RCC 7860 (cell line): ENCODE data around the gene PPFIA4.

Experiments used
- DNase-seq: peaks from one replicate; pipeline ENCODE4 v3.0.0-alpha.2; 2015; ENCODE audit warnings: low spot score
- FAIRE-seq: peaks from 2 replicates; lab custom pipeline; 2012; peaks lifted over from hg19 to GRCh38; lab: Jason Lieb, UNC

Gene PPFIA4

GRCh38 chr1:203081465-203082230 lies 55.4 kb downstream of the PPFIA4 start:
- DNase-seq (no peak), FAIRE-seq (no peak)

DNA sequence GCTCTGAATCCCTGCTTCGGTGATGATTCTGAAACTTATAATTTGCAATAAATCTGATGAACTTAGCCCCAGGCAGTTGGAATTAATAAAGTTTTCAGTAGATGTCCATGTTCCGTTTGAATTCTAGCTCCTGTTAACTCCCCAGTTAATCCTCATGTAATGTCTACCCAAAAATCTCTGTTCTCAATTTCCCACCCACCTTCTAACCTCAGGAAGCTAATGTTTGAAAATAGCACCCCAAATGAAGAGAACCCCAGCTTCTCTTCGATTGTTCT lies 55.9 kb downstream of the PPFIA4 start:
- DNase-seq (no peak), FAIRE-seq (no peak)

DNA sequence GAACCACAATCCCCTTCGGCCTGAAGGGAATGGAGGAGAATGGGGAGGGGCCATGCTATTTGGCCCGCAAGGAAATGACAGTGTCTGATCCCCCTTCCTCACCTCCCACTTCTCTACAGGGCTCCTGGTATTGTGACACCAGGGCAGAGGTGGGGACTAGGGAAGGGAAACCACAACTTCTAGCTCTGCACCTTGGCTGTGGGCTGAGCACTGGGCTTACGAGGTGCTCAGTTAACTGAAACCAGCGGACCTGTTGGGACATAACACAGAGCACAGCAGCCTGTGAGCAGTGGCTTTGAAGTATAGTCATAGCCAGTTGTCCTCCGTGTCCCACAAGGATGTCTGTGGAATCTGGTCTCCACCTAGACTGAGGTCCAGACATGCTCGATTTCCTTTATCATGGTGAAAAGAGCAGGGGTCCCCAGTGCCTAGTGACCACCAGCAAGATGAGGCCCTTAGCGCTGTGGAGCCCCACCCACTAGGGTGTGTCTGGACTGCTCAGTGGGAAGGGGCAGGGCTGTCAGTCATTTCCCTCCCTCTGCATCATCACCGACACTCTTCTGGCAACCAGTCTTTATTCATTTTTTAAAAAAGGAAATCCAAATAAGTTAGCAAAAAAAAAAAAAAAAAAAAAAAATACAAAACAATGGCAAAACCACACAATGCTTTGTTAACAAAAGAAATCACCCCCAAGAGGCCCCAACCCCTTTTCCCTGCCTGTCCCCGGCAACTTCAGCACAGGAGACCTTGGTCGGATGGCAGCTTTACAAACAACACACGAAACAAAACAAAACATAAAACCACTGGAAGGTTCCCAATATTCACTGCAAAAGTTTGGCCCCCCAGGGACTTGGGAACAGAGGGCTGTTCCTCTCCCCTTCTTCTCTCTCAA lies 56.5 kb downstream of the PPFIA4 start:
- FAIRE-seq (no peak), DNase-seq (no peak)

DNA sequence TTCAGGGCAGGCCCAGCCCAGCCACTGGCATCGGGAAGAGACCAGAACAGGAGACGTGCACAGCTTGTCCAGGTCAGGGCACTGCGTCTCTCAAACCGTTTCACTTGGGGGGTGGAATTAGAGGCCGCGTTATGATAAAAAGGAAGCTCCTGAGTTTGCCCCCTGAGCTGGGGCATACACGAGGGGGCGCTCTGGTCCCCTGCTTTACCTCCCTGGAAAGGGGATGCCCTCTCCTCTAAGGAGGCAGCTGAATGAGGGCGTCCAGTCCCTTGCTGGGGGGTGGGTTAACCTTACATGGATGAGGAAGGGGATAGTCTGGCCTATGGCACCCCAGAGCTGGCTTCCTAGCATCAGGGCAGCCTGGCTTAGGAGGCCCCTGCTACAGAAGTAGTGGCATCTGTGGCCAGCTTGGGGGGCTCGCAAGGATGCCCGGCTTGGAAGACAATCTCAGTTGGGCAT lies 57.2 kb downstream of the PPFIA4 start:
- FAIRE-seq (no peak), DNase-seq (no peak)

DNA sequence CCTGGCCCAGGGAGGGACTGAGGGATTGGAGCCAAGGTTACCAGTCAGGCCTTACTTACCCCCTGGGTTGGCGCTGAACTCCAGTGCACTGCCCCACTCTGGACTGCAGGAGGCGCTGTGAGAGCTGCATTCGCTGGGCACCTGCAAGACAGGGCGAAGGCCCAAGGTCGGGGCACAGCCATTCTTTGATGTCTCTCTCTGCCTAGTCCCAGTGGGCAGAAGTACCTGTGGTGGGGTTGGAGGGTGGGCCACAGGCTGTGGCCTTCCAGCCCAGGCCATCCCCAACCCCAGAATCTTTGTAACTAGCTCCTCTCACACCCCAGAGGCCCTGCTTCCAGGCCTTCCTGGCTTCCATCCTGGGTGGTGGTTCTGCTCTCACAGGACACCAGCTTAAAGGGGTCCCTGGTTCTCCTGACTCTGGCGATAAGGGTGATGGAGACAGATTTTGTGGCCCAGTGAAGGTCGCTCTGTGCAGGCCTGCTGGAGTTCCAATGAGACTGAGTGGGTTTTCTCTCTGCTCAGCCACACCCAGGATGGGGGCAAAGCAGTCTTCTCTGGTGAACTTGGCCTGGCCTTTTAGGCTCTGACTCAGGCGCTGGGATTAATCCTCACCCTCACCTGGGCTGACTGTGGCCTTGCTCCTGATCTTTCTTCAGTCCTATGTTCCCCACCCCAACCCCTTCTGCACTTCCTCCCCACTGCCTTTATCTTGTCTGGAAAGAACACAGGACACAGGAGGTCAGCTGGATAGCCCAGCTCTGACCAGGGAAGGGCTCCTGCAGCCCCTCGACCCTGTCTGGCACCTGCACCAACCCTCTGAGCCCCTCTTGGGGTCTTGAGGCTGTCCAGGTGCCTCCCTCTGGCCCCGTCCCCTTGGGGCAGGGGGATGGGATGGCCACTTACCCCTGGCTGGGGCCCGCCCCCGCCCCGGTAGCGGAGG lies 58.6 kb downstream of the PPFIA4 start:
- DNase-seq (no peak), FAIRE-seq (no peak)

- DNase-seq (no peak), FAIRE-seq (no peak)
Measured at GRCh38 chr1:203085528-203086406, 59.5 kb downstream of the PPFIA4 start, which contains the start of gene MYOG. TSS of gene MYOG (minus strand) at chr1:203086012. CDS start at chr1:203085961, 51 bp downstream.

DNA sequence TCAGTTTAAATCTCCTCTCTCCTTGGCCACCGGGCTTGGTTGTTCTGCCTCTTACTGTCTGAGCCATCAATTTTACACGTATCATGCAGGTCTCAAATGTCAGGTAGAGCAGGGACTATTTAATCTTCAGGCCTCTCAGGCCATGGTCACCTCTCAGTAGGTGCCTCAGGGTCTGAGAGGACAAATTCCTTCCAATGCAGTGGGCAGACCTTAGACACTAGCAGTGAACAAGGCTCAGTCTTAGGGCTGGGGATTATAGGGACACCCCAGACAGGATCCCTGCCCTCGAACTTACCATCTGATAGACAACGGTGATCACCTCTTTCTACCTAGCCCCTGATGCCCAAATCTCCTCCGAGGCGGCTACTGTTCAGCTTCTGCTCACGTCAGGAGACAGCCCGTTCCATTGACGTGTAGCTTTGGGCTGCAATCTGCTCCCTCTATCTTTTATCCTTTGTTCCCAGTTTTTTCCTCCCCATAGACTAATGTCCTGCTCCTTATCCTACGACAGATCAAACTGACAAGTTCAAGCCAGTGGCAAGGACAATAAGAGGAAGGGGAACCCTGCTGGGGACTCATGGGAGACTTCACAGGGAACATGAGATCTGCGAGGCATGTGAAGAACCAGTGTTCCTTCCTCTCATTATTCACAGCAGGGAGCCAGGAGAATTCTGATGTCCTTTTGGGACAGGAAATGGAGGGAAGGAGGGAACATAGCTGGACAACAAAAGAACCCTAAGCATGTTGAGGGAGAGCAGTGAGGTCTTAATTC lies 60.9 kb downstream of the PPFIA4 start:
- DNase-seq (no peak), FAIRE-seq (no peak)

- FAIRE-seq = no peak
- DNase-seq = no peak
Measured at GRCh38 chr1:203088441-203088840, 62.1 kb downstream of the PPFIA4 start.

- FAIRE-seq = no peak
Measured at GRCh38 chr1:203089001-203089650, 62.8 kb downstream of the PPFIA4 start.

GRCh38 chr1:203089651-203090045 lies 63.4 kb downstream of the PPFIA4 start:
- DNase-seq (no peak), FAIRE-seq (no peak)

More at GRCh38 chr1:203089001-203089650, 62.8 kb downstream of the PPFIA4 start:
- DNase-seq = no peak

DNA sequence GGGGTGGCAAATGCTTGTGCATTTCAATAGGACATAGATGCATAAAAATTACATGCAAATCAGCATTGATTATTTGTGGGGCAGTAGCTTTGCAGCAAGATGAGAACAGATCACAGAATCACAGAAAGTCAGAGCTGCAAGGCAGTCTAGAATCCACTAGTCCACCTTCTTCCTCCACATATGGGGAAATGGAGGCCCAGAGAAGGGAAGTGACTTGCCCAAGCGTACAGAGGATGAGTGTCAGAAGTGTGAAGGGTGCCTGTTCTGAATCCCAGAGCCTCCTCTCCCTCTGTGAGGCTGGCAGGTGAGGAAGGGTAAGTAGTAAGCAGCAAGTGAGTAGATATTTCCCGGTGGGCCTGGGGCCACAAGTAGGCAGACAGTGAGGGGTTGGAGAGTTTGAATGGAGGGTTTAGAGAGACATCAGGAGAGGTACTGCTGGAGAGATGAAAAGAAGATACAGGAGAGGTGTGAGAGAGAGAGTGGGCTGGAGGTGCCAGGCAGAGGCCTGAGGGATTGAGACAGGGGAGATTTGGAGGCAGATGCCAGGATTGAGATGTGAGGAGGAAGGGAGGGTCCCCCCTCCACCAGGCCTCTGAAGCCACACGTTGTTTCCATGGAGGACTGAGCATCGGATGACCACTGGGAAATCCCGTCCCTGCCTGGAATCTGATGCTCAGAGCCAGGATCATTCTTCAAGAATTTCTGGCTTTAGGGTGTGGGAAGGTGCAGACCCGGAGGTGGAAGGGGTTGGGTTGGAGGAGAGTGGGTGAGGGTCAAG lies 64.3 kb downstream of the PPFIA4 start:
- no peak for DNase-seq
- FAIRE-seq = no peak

GRCh38 chr1:203091199-203091477 lies 64.8 kb downstream of the PPFIA4 start:
- DNase-seq (no peak), FAIRE-seq (no peak)

DNA sequence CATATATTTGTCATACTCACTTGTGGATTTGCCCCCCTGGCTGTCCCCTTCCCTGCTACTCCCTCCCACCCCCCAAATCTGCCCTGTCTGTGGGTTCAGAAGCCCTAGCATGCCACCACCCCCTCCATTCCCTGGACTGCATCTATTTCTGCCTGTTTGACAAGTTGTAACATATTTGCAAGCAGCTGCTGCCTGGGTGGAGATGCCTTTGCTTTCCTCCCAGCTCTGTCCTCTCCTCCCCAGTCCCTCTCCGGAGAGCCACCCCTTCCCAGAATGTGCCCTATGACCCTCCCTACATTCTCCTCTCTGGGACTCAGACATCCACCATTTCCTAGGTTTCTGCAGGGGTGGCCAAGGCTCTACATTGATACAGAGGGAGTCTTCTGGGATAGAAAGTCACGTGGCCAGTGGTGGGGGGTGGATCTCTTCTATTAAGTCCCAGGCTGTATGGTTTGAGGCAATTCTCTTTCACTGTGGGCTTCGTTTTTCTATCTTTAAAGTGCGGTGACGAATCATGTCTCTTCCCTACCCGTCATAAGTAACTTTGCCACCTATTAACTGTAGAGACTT lies 65.6 kb downstream of the PPFIA4 start:
- FAIRE-seq (no peak), DNase-seq (no peak)

DNA sequence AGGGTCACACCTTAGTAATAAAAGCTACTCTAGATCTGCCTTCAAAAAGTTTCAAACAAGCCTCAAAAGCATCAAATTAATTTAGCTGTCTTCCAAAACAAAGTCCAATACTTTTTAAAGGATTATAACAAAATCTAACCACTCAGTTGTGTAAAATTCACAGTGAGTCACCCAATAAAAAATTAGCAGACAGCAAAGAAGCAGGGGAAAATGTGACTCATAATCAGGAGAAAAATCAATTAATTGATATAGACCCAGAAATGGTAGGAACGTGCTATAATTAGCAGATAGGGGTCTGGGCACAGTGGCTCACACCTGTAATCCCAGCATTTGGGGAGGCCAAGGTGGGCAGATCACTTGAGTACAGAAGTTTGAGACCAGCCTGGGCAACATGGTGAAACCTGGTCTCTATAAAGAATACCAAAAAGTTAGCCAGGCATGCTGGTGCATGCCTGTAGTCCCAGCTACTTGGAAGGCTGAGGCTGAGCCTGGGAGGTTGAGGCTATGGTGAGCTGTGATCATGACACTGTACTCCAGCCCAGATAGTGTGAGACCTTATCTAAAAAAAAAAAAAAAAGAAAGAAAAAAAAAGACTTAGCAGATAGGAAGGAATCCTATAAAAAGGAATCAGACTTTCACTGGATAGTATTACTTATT lies 67.6 kb downstream of the PPFIA4 start:
- no peak for DNase-seq
- FAIRE-seq = no peak

DNA sequence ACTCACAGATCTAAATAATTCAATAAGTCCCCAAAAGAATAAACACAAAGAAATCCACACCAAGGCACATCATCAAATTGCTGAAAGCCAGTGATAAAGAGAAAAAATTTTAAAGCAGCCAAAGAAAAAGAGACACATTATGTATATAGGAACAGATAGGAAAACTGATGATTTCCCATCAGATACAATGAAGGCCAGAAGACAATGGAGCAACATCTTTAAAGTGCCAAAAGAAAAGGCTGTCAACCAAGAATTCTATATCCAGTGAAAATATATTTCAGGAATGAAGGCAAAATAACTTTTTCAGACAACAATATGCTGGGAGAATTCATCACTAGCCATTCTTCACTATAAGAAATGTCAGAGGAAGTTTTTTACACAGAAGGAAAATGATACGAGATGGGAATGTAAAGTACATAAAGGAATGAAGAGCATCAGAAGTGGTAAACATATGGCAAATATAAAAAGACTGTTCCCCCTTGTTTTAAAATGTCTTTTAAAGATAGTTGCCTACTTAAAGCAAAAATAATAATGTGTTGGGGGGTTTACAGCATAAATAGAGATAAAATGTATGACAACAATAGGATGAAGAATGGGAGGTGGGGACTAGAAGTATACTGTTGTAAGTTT lies 68.9 kb downstream of the PPFIA4 start:
- FAIRE-seq (no peak), DNase-seq (no peak)

GRCh38 chr1:203096566-203096965 lies 70.3 kb downstream of the PPFIA4 start:
- FAIRE-seq (no peak), DNase-seq (no peak)

DNA sequence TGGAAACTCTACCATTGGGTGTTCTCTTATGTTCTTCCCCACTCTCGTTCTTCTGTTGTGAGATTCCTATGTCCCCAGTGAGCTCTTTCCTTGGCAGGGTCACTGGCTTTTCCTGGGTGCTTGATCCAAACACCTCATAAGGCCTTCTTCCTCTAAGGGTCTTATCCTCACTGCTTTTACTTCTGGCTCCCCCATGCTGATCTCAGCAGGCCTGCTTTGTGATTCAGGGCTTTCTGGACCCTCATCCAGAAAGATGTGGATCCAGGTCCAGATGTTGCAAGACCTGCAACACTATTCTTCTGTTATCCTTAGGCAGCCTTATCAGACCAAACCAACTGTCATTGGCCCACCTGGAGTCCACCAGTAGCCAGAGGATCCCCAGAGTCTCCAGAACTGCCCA lies 70.7 kb downstream of the PPFIA4 start:
- FAIRE-seq (no peak), DNase-seq (no peak)
